Measurements from ENCODE around the gene TRAPPC10.

TRAPPC10 gene, protein sequence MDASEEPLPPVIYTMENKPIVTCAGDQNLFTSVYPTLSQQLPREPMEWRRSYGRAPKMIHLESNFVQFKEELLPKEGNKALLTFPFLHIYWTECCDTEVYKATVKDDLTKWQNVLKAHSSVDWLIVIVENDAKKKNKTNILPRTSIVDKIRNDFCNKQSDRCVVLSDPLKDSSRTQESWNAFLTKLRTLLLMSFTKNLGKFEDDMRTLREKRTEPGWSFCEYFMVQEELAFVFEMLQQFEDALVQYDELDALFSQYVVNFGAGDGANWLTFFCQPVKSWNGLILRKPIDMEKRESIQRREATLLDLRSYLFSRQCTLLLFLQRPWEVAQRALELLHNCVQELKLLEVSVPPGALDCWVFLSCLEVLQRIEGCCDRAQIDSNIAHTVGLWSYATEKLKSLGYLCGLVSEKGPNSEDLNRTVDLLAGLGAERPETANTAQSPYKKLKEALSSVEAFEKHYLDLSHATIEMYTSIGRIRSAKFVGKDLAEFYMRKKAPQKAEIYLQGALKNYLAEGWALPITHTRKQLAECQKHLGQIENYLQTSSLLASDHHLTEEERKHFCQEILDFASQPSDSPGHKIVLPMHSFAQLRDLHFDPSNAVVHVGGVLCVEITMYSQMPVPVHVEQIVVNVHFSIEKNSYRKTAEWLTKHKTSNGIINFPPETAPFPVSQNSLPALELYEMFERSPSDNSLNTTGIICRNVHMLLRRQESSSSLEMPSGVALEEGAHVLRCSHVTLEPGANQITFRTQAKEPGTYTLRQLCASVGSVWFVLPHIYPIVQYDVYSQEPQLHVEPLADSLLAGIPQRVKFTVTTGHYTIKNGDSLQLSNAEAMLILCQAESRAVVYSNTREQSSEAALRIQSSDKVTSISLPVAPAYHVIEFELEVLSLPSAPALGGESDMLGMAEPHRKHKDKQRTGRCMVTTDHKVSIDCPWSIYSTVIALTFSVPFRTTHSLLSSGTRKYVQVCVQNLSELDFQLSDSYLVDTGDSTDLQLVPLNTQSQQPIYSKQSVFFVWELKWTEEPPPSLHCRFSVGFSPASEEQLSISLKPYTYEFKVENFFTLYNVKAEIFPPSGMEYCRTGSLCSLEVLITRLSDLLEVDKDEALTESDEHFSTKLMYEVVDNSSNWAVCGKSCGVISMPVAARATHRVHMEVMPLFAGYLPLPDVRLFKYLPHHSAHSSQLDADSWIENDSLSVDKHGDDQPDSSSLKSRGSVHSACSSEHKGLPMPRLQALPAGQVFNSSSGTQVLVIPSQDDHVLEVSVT

DNA sequence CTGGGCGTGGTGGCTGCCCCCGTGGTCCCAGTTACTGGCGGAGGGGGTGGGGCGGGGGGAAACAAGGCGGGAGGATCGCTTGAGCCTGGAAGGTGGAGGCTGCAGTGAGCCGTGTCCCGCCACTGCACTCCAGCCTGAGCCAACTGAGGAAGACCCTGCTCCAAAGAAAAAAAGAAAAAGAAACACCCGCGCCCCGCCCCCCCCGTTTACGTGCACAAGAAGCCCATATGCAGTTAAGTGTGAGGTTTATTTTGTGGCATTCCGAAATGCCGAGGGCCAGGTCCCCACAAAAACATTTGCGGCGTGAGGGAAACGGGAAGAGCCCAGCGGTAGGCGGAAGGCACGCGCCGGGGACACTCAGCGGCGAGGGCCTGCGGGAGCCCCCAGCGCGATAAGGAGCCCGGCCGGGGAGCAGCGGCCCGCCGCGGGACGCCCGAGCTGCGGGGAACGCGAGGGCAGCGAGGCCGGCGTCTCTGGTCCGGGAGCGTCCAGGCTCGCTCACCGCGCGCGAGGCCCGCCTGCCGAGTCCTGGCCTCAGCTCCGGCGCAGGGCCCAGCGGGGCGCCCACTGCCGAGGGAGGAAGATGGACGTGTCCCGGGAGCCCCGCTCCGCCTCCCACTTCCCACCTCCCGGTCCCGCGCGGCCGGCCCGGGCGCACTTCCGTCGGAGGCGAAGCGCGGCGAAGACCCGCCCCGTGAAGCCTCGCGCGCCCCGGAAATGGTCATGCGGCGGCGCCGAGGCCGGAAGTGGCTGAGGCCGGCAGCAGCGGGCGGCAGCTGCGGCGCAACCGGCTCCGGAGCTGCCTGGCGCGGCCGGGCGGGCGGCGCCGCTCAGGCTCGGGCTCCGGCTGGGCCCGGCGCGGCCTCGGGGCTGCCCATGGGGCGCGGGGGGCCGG lies at the start of gene TRAPPC10:
TSS of gene TRAPPC10 (plus strand) at position 731 of the 895 bp plus-strand sequence. CDS start 185 bp downstream, outside the sequence.
- peak; percentile 85 to 90 for DNase-seq

DNA sequence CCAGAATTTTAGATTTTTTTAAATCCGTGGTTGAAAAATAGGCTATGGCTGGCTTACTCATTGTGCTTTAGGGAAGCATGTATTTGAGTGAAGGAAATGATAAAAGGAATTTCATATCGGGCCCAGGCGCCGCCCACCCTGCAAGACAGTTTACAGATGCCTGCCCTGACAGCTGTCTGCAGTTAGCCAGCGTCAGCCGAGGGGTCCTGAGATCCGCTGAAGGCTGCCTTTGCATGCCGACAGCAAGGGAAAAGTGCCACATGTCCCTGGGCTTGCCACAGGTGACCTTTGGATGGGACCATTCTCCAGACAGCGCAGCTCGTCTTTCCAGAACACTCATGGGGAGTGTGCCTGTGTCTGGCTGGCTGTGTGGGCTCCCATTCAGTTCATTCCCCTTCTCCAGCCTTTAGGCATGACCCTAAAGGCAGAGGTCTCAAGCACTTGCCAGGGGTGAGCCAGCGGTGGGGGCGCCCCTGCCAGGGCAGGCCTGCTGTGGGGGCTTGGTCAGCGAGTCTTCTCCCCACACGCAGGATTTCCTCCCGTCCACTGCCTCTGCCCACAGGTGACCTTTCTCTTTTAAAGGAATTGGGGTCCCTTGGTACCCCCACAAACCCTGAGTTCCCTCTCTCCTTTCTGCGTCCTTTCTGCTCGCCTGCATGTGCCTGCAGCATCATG lies 46.1 kb upstream of the TRAPPC10 start:
- no peak for DNase-seq

DNA sequence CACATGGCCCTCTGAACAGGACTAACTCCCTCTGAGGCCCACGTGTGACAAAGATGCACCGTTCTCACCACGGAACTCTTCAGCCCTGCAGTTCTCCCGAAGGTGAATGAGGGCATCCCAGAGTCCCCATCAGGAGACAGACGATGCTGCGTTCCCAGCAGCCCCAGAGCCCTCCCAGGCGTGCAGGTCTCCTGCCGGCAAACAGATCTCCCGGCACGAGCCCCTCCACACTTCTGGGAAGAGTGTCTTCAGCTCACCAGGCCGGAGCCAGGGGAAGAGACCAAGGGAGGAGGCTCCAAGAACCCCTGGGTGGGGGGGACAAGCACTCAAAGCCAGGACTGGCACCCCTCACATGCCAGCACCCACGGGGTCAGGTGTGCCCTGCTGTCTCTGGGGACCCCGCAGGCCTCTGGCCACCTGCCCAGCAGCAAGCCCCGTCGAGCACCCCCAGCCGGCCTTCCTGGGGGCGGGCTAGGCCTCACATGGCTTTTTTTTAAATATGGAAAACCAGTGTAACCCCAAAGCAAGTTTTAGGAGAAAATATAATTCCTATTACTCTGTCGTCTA lies 45.1 kb upstream of the TRAPPC10 start:
- no peak for DNase-seq

GRCh38 chr21:43967981-43968380 lies 44.1 kb upstream of the TRAPPC10 start:
- no peak for DNase-seq

- DNase-seq: no peak
Observed at GRCh38 chr21:43968410-43969114, 43.5 kb upstream of the TRAPPC10 start.

- DNase-seq: no peak
Observed at GRCh38 chr21:43969115-43969444, 43.0 kb upstream of the TRAPPC10 start.

DNA sequence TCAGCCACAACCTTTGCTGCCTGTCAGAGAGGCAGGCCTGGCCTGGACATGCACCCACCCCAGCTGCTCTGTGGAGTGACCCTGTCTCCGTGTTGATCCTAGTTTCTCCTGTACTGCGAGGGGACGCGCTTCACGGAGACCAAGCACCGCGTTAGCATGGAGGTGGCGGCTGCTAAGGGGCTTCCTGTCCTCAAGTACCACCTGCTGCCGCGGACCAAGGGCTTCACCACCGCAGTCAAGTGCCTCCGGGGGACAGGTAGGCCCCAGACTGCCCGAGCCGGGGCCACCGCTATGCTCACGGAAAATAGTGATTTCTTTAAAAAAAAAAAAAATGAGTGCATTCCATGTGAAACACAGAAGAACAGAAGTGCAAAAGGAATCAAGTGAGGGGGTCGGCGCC lies 41.6 kb upstream of the TRAPPC10 start:
- no peak for DNase-seq

DNA sequence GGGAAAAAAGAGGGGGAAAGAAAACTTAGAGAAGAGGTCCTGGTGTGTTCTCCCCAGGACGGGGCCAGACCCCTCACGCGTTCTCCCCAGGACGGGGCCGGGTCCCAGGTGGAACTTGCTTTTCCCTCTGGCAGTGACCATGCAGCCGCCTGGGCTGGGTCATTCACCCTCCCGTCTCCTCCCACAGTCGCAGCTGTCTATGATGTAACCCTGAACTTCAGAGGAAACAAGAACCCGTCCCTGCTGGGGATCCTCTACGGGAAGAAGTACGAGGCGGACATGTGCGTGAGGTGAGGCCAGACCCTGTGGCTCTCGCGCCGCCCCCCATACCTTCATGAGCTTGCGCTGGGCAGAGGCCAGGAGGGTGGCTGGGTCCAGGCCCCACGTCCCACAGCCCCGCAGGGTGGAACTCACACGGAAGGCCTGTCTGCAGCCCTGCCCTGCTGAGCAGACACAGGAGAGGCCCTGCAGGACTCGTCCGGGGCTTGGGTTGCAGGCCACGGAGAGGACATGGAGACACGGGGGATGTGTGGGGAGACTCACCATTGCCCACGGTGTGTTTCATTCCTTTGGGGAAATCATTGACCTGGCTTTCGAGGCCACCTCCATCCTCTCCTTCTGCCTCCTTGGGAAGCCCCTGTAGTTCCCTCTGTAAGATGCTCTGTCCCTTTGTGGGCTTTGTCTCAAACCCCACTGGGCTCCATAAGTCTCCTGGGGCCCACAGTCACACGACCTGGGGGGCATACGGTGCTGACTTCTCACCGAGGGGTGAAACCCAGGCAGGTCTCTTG lies 40.7 kb upstream of the TRAPPC10 start:
- DNase-seq: no peak

DNA sequence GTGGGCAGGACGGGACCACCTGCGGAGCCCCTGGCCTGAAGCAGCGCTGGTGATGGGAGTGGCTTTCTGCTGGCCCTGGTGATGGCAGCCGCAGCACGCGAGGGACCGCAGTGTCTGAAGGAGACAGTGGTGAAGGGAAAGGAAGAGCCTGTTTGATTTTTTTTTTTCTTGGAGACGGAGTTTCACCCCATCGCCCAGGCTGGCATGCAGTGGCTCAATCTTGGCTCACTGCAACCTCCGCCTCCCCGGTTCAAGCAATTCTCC lies 40.2 kb upstream of the TRAPPC10 start:
- no peak for DNase-seq

- no peak for DNase-seq
Observed at GRCh38 chr21:43972850-43973633, 39.1 kb upstream of the TRAPPC10 start.

GRCh38 chr21:43973634-43973955 lies 38.5 kb upstream of the TRAPPC10 start:
- DNase-seq: no peak

- DNase-seq: no peak
Observed at GRCh38 chr21:43974791-43975468, 37.2 kb upstream of the TRAPPC10 start.

DNA sequence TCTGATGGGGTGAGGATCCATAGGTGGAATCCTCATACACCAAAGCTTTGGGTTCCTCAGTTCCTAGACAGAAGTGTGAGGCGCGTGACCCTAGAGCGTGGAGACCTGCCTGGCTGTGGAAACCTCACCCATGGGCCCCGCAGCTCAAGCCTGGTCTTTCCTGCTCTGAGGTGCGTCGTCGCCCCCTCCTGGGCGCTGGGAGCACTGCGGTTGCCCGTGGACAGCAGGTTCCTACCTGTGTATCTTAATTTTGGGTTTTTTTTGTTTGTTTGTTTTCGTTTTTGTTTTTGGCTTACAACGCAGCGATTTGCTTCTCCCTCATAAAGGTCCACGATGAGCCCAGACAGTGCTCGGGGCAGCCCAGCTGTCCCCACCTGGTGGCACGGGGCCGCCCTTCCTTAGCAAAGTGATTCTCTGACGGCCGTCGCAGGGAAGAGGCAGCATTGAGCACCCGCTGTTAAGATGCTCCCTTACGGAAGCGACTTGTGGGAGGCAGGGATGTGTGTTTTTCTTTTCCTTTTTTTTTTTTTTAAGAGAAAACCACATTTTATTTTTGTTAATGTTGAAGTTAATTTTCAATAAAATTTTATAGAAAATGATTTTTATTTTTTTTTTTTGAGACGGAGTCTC lies 36.5 kb upstream of the TRAPPC10 start:
- DNase-seq: peak; percentile 91

GRCh38 chr21:43976661-43977060 lies 35.4 kb upstream of the TRAPPC10 start:
- no peak for DNase-seq

- no peak for DNase-seq
Observed at GRCh38 chr21:43978060-43978459, 34.0 kb upstream of the TRAPPC10 start.

- DNase-seq: no peak
Observed at GRCh38 chr21:43979654-43980053, 32.5 kb upstream of the TRAPPC10 start.

GRCh38 chr21:43981151-43981870 lies 30.8 kb upstream of the TRAPPC10 start:
- DNase-seq: no peak

DNA sequence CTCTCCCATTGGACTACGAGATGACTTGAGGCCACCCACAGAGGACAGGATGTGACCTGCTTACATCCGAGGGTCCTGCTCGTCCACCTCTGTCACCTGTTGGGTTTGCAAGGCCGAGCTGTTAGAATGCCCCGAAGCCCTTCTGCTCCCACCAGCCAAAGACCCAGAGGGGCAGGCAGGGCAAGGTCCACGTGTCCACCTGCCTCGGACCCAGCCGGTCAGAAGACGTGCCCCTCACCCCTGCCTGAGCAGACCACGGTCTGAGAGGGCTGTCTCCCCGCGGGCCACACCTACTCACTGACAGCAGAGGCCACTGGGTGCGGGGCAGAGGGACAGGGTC lies 30.3 kb upstream of the TRAPPC10 start:
- DNase-seq: no peak
